ENCODE data around the gene TKTL1.

GRCh38 chrX:154321152-154321551 lies 25.6 kb downstream of the TKTL1 start:
- TF ChIP-seq CTCF (conservative IDR thresholded peaks at IDR 0.05; ENCODE audit: low read length) (no peak), EZH2phosphoT487 (IDR thresholded peaks at IDR 0.05; ENCODE audit: borderline replicate concordance) (no peak)
